ENCODE data around the gene BICC1.

- TF ChIP-seq POLR2A (IDR thresholded peaks at IDR 0.05) (no peak), CTCF (IDR thresholded peaks at IDR 0.05) (no peak)
Measured at GRCh38 chr10:58625070-58625469, 112.4 kb downstream of the BICC1 start.
